Dendritic cell treated with granulocyte-macrophage colony-stimulating factor and Interleukin-4, amounts not matched to agents 40 ng/mL and 50 ng/mL, for 4 days (primary cell): ENCODE data around the gene BMP6.

Experiments
- H3K27ac Mint-ChIP-seq: one replicate; pipeline ENCODE4 v1.8.0; 2022; ENCODE audit warnings: mild to moderate bottlenecking, mixed read lengths
- H3K27me3 Mint-ChIP-seq: one replicate; pipeline ENCODE4 v1.8.0; 2022; ENCODE audit warnings: mild to moderate bottlenecking, mixed read lengths
- H3K36me3 Mint-ChIP-seq: one replicate; pipeline ENCODE4 v1.8.0; 2022; ENCODE audit warnings: low read depth, mixed read lengths
- H3K4me1 Mint-ChIP-seq: one replicate; pipeline ENCODE4 v1.8.0; 2022; ENCODE audit warnings: low read depth, mixed read lengths
- H3K4me3 Mint-ChIP-seq: one replicate; pipeline ENCODE4 v1.8.0; 2022; ENCODE audit warnings: mild to moderate bottlenecking, moderate library complexity, mixed read lengths
- H3K9me3 Mint-ChIP-seq: one replicate; pipeline ENCODE4 v1.8.0; 2022; ENCODE audit warnings: mixed read lengths
- intact Hi-C: fragments of 100-400 bp; cut with micrococcal nuclease; formaldehyde crosslinking; loops from one replicate; pipeline ENCODE4 v1.15.0; 2022

The BMP6 gene

DNA sequence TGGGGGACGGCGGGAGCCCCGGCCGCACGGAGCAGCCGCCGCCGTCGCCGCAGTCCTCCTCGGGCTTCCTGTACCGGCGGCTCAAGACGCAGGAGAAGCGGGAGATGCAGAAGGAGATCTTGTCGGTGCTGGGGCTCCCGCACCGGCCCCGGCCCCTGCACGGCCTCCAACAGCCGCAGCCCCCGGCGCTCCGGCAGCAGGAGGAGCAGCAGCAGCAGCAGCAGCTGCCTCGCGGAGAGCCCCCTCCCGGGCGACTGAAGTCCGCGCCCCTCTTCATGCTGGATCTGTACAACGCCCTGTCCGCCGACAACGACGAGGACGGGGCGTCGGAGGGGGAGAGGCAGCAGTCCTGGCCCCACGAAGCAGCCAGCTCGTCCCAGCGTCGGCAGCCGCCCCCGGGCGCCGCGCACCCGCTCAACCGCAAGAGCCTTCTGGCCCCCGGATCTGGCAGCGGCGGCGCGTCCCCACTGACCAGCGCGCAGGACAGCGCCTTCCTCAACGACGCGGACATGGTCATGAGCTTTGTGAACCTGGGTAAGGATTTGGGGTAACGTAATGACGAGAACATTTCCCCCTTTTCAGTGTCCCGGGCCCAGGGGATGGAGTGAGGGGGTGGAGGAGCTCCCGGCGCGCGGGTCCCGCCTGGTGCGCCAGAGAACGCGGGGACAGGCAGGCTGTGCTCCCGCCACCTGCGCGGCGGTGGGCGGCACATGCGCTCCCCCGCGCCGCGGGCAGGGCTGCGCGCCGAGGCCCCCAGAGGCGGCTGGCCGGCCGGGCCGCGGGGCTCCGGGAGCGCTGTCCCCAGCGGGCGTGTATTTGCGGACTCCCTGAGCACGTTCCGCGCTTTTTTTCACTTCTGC is 1.4 kb downstream of the BMP6 start:
- peak overlapping the region; percentile 69 for H3K4me3 Mint-ChIP-seq
- peaks cover 86% of the 10 kb centered on the region for H3K27me3 Mint-ChIP-seq
- no peak overlapping the region for H3K27ac Mint-ChIP-seq
- H3K4me1 Mint-ChIP-seq: peaks cover 52% of the 10 kb centered on the region
- H3K36me3 Mint-ChIP-seq: no peaks in the 10 kb centered on the region
- intact Hi-C loops: no loop called here
- H3K9me3 Mint-ChIP-seq: no peaks in the 10 kb centered on the region

GRCh38 chr6:7727946-7728854 is 2.3 kb downstream of the BMP6 start:
- peaks cover 89% of the 10 kb centered on the region for H3K27me3 Mint-ChIP-seq

DNA sequence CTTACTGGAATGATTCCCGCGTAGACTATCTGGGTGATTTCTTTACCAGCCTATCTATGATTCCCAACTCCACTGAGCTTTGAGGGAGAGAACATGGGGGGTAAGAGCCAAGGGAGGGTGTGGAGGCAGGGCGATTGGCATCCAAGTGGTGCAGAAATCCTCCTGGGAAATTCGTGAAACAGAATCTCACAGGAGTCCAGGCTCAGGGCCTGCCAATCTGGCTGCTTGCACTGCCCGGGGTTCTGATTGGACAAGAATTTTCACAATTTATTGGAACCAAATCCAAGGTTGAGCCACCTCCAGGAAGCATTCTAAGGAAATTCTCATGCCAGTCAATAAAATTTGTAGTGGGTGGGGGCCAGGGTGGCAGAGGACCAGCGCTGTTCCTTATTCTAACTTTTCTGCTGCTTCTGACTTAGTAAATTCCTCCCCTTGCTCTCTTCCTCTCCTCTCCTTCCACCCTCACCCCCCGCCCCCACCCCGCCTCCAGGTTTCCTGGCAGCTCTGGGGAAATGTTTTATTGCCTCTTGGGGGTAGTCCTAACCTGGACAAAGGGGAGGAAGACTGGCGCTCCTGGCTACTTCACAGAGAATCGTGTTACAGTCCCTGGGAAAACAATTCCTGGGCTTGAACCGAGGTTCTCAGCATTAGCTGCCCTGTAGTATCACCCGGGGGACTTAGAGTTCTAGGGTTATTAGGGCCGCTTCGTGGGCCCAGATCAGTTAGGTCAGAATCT is 3.1 kb downstream of the BMP6 start:
- Mint-ChIP-seq H3K27me3 (peaks cover 88% of the 10 kb centered on the region), H3K27ac (no peak overlapping the region)

More at GRCh38 chr6:7727946-7728854, 2.3 kb downstream of the BMP6 start:
- H3K4me1 Mint-ChIP-seq: peaks cover 52% of the 10 kb centered on the region
- H3K4me3 Mint-ChIP-seq: peak overlapping the region; percentile 51
- H3K27ac Mint-ChIP-seq: no peak overlapping the region
- H3K9me3 Mint-ChIP-seq: no peaks in the 10 kb centered on the region
- no peaks in the 10 kb centered on the region for H3K36me3 Mint-ChIP-seq
- intact Hi-C loops: no loop called here

GRCh38 chr6:7730001-7730783 is 4.3 kb downstream of the BMP6 start:
- H3K9me3 Mint-ChIP-seq: no peaks in the 10 kb centered on the region
- H3K4me3 Mint-ChIP-seq: no peak overlapping the region
- H3K4me1 Mint-ChIP-seq: peaks cover 52% of the 10 kb centered on the region
- no peak overlapping the region for H3K27ac Mint-ChIP-seq
- peaks cover 82% of the 10 kb centered on the region for H3K27me3 Mint-ChIP-seq
- no peaks in the 10 kb centered on the region for H3K36me3 Mint-ChIP-seq
- intact Hi-C loops: no loop called here

More for the DNA sequence above, 3.1 kb downstream of the BMP6 start:
- Mint-ChIP-seq H3K4me1 (peaks cover 52% of the 10 kb centered on the region), H3K36me3 (no peaks in the 10 kb centered on the region), H3K4me3 (peak overlapping the region; percentile 51), H3K9me3 (no peaks in the 10 kb centered on the region)
- intact Hi-C loops: no loop called here

DNA sequence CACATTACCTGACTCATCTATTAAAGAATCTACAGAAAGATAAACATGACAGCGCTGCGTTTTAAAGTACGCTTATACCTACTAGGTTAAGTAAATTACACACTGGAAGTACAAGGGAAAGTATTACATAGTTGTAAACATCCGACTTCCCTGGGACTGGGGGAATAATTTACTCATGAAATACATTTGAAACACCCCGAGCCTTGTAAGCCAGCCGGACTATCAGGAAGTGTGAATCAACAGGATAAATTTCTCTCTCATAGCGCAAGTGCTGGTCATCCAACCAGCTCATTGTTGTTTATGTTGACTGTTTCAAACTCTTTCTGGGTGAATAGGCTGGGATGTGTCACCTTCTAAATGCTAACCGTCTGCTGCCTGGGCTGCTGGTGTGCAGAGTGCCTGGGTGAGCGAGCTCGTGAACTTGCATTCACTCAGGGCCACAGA is 4.9 kb downstream of the BMP6 start:
- intact Hi-C loops: no loop called here
- H3K27ac Mint-ChIP-seq: no peak overlapping the region
- no peaks in the 10 kb centered on the region for H3K9me3 Mint-ChIP-seq
- H3K27me3 Mint-ChIP-seq: peaks cover 76% of the 10 kb centered on the region
- H3K36me3 Mint-ChIP-seq: no peaks in the 10 kb centered on the region
- H3K4me1 Mint-ChIP-seq: peaks cover 46% of the 10 kb centered on the region
- no peak overlapping the region for H3K4me3 Mint-ChIP-seq

DNA sequence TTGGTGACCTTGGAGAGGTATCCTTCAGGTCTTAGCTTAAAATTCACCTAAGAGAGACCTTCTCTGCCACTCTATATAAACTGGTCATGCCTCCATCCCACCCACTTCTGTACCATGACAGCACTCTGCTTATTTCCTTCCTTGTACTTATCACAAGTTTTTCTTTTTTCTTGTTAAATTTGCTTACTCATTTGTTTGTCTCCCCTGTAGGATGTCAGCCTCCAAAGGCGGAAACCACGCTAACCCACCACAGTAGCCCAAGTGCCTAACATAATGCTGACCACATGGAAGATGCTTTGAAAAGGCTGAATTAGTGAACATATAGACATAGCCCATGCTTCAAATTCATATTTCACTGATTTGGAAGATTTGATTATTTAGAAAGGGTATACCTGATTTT is 5.4 kb downstream of the BMP6 start:
- Mint-ChIP-seq H3K4me3 (no peak overlapping the region), H3K27ac (no peak overlapping the region), H3K36me3 (no peaks in the 10 kb centered on the region), H3K4me1 (peaks cover 41% of the 10 kb centered on the region), H3K27me3 (peaks cover 73% of the 10 kb centered on the region), H3K9me3 (no peaks in the 10 kb centered on the region)
- intact Hi-C loops: no loop called here

DNA sequence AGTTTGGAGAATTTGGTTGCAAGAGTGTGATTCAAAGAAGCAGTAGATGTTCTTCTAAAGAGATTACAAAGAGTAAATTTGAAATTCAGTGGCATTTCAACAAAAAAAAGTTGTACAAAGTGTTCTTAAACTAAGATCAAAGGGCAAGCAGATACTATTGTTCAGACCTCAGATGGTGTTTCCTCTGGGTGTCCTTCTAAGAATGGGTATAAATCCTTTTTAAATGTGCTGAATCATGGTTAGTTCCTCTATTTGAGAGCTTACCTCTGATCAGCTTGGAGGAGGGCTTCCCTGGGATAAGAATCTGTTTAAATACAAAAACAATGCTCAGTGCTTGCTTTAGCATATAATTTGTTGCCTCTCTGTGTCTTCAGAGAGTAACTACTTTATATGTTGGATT is 6.3 kb downstream of the BMP6 start:
- no peak overlapping the region for H3K4me3 Mint-ChIP-seq
- H3K9me3 Mint-ChIP-seq: no peaks in the 10 kb centered on the region
- H3K4me1 Mint-ChIP-seq: peaks cover 36% of the 10 kb centered on the region
- H3K27me3 Mint-ChIP-seq: peaks cover 66% of the 10 kb centered on the region
- H3K27ac Mint-ChIP-seq: no peak overlapping the region
- intact Hi-C loops: no loop called here
- H3K36me3 Mint-ChIP-seq: no peaks in the 10 kb centered on the region

DNA sequence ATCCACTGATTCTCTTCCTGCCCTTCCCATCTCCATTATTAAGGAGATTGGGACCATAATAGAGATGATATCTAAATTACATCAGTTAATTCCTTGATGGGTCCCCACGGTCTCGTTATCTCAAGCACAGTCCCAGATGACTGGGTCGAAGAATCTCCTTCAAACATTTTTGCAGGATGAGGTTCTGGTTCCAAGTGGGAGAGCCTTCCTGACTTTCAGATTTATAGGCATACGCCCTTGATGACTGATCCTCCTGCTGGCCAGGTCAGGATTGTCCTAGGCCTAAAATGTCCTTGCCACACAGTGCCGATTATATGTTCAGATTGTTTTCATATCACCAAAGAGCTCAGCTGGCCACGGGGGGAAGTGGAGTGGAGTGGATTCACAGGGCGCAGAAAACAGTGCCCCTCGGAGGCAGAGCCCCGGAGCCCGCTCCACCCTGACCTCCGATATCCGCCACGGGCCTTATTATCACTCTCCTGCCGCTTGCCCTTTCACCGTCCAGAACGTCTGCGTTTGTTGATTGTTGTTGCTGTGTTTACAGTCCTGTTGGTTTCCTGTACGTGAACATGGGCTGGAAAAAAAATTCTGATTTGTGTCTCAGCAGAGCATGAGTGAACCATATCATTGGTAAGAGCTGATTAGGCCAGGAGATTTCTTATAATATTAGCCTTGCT is 8.9 kb downstream of the BMP6 start:
- peaks cover 15% of the 10 kb centered on the region for H3K4me1 Mint-ChIP-seq
- no peak overlapping the region for H3K4me3 Mint-ChIP-seq

GRCh38 chr6:7737106-7737505 is 11.2 kb downstream of the BMP6 start:
- peaks cover 28% of the 10 kb centered on the region for H3K27me3 Mint-ChIP-seq

More for the DNA sequence above, 8.9 kb downstream of the BMP6 start:
- intact Hi-C loops: no loop called here
- peaks cover 47% of the 10 kb centered on the region for H3K27me3 Mint-ChIP-seq
- H3K27ac Mint-ChIP-seq: no peak overlapping the region
- no peaks in the 10 kb centered on the region for H3K36me3 Mint-ChIP-seq
- no peaks in the 10 kb centered on the region for H3K9me3 Mint-ChIP-seq

GRCh38 chr6:7737867-7738266 is 12.0 kb downstream of the BMP6 start:
- no peaks in the 10 kb centered on the region for H3K4me1 Mint-ChIP-seq
- H3K36me3 Mint-ChIP-seq: no peaks in the 10 kb centered on the region
- no peaks in the 10 kb centered on the region for H3K9me3 Mint-ChIP-seq
- H3K4me3 Mint-ChIP-seq: no peak overlapping the region
- intact Hi-C loops: no loop called here
- no peak overlapping the region for H3K27ac Mint-ChIP-seq
- peaks cover 25% of the 10 kb centered on the region for H3K27me3 Mint-ChIP-seq

More at GRCh38 chr6:7737106-7737505, 11.2 kb downstream of the BMP6 start:
- H3K36me3 Mint-ChIP-seq: no peaks in the 10 kb centered on the region
- no peak overlapping the region for H3K27ac Mint-ChIP-seq
- intact Hi-C loops: no loop called here
- H3K9me3 Mint-ChIP-seq: no peaks in the 10 kb centered on the region
- H3K4me1 Mint-ChIP-seq: peaks cover 2% of the 10 kb centered on the region
- no peak overlapping the region for H3K4me3 Mint-ChIP-seq

GRCh38 chr6:7742223-7742785 is 16.4 kb downstream of the BMP6 start:
- H3K27me3 Mint-ChIP-seq: peaks cover 8% of the 10 kb centered on the region
- H3K9me3 Mint-ChIP-seq: no peaks in the 10 kb centered on the region
- no peak overlapping the region for H3K4me3 Mint-ChIP-seq
- no peak overlapping the region for H3K27ac Mint-ChIP-seq
- H3K36me3 Mint-ChIP-seq: no peaks in the 10 kb centered on the region
- intact Hi-C loops: no loop called here
- H3K4me1 Mint-ChIP-seq: no peaks in the 10 kb centered on the region

- Mint-ChIP-seq H3K27me3 (peaks cover 2% of the 10 kb centered on the region), H3K4me3 (no peak overlapping the region), H3K4me1 (peaks cover 5% of the 10 kb centered on the region), H3K36me3 (no peaks in the 10 kb centered on the region), H3K27ac (no peak overlapping the region), H3K9me3 (no peaks in the 10 kb centered on the region)
- intact Hi-C loops: no loop called here
These were observed 20.0 kb downstream of the BMP6 start for GRCh38 chr6:7745942-7746341.
